Glutamatergic neuron (in vitro differentiated cells): Measurements from ENCODE around the gene GALNT9. TPM values are rescaled to one million over a fixed set of nuclear protein-coding genes. Genes with fewer than 3 reads are reported as not detected.

ENCODE experiments used
- DNase-seq: peaks from one replicate; pipeline ENCODE4 v3.0.0; 2022
- H3K27ac Mint-ChIP-seq: one replicate; pipeline ENCODE4 v1.8.0; 2020; ENCODE audit warnings: mild to moderate bottlenecking, mixed read lengths, inconsistent platforms; ENCODE audit not compliant: unreplicated experiment
- H3K27me3 Mint-ChIP-seq: one replicate; pipeline ENCODE4 v1.8.0; 2020; ENCODE audit warnings: mild to moderate bottlenecking, moderate library complexity, mixed read lengths, inconsistent platforms; ENCODE audit not compliant: unreplicated experiment
- H3K36me3 Mint-ChIP-seq: one replicate; pipeline ENCODE4 v1.8.0; 2020; ENCODE audit warnings: mild to moderate bottlenecking, mixed read lengths, inconsistent platforms; ENCODE audit not compliant: unreplicated experiment
- H3K4me1 Mint-ChIP-seq: one replicate; pipeline ENCODE4 v1.8.0; 2020; ENCODE audit warnings: mild to moderate bottlenecking, low read depth, mixed read lengths, inconsistent platforms; ENCODE audit not compliant: unreplicated experiment
- H3K4me3 Mint-ChIP-seq: one replicate; pipeline ENCODE4 v1.8.0; 2020; ENCODE audit warnings: mild to moderate bottlenecking, mixed read lengths, inconsistent platforms; ENCODE audit not compliant: unreplicated experiment
- H3K9me3 Mint-ChIP-seq: one replicate; pipeline ENCODE4 v1.8.0; 2020; ENCODE audit warnings: mild to moderate bottlenecking, moderate library complexity, mixed read lengths, inconsistent platforms; ENCODE audit not compliant: unreplicated experiment
- total RNA-seq: library from RNA; stranded (reverse); fragmentation: NEBNext Ultra II Directional; extraction: Animal tissue kit (Norgen Biotek cat#: 25700); gene quantifications from one replicate; pipeline ENCODE4 v1.2.1, GENCODE V29; 2021; ENCODE audit not compliant: unreplicated experiment
- TF ChIP-seq, protein P1 (sequence below): fragments of 200-600 bp; sonication (generic); IDR thresholded peaks from one replicate; pipeline ENCODE4 v1.5.0; 2021; ENCODE audit not compliant: partially characterized antibody, unreplicated experiment

GALNT9 gene
- total RNA-seq, 1 donor from 2014 or later, result 13.7 TPM

DNA sequence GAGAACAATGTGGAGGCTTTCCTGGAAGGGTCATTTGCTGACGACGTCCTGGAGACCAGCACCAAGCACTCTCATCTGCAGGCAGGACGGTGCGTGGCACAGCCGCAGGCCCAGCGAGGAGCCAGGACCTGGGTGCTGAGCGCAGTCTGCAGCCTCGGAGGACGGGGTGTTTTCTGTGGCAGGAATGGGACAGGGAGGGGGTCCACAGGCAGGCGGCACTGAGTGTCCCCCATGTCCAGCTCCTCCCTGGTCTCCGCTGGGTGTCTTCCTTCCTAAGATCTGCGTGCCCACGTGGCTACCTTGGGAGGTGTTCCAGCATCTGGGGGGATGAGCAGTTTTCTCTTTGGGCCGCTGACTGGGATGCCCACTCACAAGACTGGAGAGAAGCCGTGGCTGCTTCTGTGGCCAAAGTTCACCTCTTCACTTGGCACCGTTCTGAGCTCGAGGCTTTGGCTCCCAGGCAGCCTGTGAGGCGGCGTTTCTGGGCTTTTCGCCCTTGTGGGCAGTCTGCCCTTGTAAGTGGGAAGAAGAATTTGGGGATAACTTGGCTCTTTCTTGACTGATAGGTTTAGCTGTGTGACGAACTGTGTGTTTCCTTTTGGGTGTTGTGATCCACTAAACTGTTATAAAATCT is 112.9 kb downstream of the GALNT9 start:
- peaks cover 21% of the 10 kb centered on the region for H3K27me3 Mint-ChIP-seq
- peaks cover 13% of the 10 kb centered on the region for H3K9me3 Mint-ChIP-seq
- H3K4me1 Mint-ChIP-seq, result no peaks in the 10 kb centered on the region
- H3K27ac Mint-ChIP-seq, result no peak overlapping the region
- no peak overlapping the region for H3K4me3 Mint-ChIP-seq
- peaks cover 24% of the 10 kb centered on the region for H3K36me3 Mint-ChIP-seq
- no peak for DNase-seq
- TF ChIP-seq, protein P1, sequence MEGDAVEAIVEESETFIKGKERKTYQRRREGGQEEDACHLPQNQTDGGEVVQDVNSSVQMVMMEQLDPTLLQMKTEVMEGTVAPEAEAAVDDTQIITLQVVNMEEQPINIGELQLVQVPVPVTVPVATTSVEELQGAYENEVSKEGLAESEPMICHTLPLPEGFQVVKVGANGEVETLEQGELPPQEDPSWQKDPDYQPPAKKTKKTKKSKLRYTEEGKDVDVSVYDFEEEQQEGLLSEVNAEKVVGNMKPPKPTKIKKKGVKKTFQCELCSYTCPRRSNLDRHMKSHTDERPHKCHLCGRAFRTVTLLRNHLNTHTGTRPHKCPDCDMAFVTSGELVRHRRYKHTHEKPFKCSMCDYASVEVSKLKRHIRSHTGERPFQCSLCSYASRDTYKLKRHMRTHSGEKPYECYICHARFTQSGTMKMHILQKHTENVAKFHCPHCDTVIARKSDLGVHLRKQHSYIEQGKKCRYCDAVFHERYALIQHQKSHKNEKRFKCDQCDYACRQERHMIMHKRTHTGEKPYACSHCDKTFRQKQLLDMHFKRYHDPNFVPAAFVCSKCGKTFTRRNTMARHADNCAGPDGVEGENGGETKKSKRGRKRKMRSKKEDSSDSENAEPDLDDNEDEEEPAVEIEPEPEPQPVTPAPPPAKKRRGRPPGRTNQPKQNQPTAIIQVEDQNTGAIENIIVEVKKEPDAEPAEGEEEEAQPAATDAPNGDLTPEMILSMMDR, result no peak

DNA sequence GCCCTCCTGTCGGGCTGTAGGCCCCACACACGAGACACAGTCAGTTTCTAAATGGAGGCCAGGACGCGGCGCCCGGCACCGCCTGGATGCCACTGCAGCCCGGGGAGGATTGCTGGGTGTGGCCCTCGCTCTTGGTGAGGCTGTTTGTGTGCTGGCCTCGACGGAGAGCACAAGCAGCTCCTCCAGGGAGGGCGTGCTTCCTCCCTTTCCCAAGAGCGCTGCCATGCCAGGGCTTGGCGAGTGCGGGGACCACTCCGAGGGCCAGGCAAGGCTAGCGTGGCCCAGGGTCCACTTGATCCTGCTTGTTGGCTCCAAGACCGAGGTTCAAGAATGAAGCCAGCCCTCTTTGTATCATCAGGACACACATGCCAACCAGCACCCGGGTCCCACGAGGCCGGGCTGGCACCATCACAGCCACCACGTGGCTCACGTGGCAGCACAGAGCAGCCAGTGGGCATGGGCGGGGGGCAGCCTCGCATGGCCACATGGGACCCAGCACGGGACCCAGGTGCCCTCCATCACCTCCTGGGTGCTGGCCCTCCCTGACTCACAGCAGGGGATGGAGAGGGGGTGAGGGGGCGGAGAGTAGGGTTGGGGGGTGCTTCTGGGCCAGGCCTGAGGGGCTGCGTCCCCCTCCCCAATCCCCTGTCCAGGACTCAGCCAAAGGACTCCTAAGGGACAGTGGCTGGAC is 113.9 kb downstream of the GALNT9 start:
- no peak for DNase-seq
- no peaks in the 10 kb centered on the region for H3K4me1 Mint-ChIP-seq
- no peak overlapping the region for H3K27ac Mint-ChIP-seq
- H3K4me3 Mint-ChIP-seq, result no peak overlapping the region
- H3K27me3 Mint-ChIP-seq, result peaks cover 21% of the 10 kb centered on the region
- H3K36me3 Mint-ChIP-seq, result peaks cover 31% of the 10 kb centered on the region
- peaks cover 18% of the 10 kb centered on the region for H3K9me3 Mint-ChIP-seq
- TF ChIP-seq, protein P1, result no peak

DNA sequence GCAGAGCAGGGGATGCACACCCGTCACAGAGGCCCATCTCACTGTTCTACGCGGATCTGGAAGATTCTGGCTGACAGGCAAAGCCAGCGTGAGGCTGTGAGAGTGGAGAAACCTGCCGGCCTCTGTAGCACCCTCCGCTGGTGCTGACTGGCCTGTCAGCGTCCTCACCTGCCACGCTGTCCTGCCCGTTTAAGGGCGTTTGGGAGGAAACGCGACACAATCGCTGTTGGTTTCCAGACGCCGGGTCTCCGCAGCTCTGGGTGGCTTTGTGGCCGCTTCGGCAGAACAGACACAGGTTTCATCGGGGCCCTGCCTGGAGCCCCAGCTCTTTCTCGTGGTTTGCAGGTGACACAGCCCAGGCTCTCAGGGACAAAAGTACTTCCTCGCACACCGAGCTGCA is 114.5 kb downstream of the GALNT9 start:
- Mint-ChIP-seq H3K27me3 (peaks cover 21% of the 10 kb centered on the region), H3K4me1 (no peaks in the 10 kb centered on the region), H3K27ac (no peak overlapping the region), H3K9me3 (peaks cover 17% of the 10 kb centered on the region), H3K4me3 (no peak overlapping the region), H3K36me3 (peaks cover 25% of the 10 kb centered on the region)
- DNase-seq, result no peak
- TF ChIP-seq, protein P1, result no peak

DNA sequence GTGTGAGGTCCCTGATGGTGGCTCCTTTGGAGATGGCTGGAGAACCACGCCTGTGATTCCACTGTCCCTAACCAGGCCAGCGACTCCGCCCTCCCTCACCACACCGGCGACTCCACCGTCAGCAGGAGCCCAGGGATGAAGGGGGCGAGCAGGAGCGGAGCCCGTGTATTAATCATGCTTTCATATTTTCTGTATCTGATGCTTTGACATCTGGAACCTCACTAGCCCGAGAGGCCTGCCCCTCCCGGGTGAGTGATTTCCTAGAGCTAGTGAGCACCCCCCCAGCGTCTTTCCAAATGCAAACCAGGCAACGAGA is 115.3 kb downstream of the GALNT9 start:
- no peak for DNase-seq
- Mint-ChIP-seq H3K9me3 (peaks cover 17% of the 10 kb centered on the region), H3K4me3 (no peak overlapping the region), H3K27ac (no peak overlapping the region), H3K4me1 (no peaks in the 10 kb centered on the region), H3K36me3 (peaks cover 25% of the 10 kb centered on the region), H3K27me3 (peaks cover 21% of the 10 kb centered on the region)
- TF ChIP-seq, protein P1, result no peak

DNA sequence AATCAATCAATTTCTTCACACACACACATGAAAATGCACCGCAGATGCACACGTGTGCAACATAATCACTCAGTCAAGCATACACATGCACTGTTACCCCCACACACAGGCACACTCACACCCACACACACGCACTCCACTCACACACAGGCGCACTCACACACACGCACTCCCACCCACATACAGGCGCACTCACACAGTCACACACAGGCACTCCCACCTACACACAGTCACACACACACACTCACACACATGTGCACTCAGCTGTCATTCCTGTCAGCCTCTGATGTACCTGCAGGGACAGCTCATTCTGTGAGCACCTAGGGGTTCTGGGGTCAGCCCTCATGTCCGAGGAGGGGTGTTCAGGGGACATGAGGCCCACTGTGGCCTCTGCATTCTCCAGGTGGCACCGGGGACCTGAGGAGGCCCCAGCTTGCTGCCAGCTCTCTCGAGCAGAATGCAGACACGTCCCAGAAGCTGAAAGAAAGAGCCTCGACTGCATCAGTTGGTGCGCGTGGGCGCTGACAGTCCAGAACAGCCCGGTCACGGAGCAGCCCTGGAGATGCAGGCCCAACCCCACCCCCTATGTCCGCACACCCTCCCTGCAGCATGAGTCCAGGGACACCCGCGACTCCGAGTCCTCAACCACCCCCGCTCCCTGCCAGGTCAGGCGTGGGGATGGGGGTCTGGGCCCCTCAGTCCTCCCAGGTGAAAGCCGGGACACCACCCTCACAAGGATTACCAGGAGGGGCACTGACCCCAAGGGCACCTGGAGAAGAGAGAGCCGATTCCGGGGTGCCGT is 115.8 kb downstream of the GALNT9 start:
- H3K4me3 Mint-ChIP-seq, result no peak overlapping the region
- peaks cover 17% of the 10 kb centered on the region for H3K9me3 Mint-ChIP-seq
- H3K36me3 Mint-ChIP-seq, result peaks cover 25% of the 10 kb centered on the region
- peaks cover 21% of the 10 kb centered on the region for H3K27me3 Mint-ChIP-seq
- no peak for DNase-seq
- H3K27ac Mint-ChIP-seq, result no peak overlapping the region
- TF ChIP-seq, protein P1, result no peak
- H3K4me1 Mint-ChIP-seq, result no peaks in the 10 kb centered on the region
